HFFc6 (cell line): ENCODE results near the gene LCP2. TPM values are rescaled to one million over a fixed set of nuclear protein-coding genes. Genes with fewer than 3 reads are reported as not detected.

ENCODE experiments used
- DNase-seq: peaks from one replicate; pipeline ENCODE4 v3.0.0-alpha.2; 2018
- H3K27ac Mint-ChIP-seq: 2 replicates; pipeline ENCODE4 v1.8.0; 2020; ENCODE audit warnings: mild to moderate bottlenecking, mixed read lengths
- H3K27me3 Mint-ChIP-seq: 2 replicates; pipeline ENCODE4 v1.8.0; 2021; ENCODE audit warnings: mild to moderate bottlenecking, moderate library complexity, mixed read lengths; ENCODE audit not compliant: insufficient read depth
- H3K36me3 Mint-ChIP-seq: 2 replicates; pipeline ENCODE4 v1.8.0; 2021; ENCODE audit warnings: low read depth, mixed read lengths
- H3K4me1 Mint-ChIP-seq: 2 replicates; pipeline ENCODE4 v1.8.0; 2020; ENCODE audit warnings: low read depth, mixed read lengths
- H3K4me3 Mint-ChIP-seq: 2 replicates; pipeline ENCODE4 v1.8.0; 2020; ENCODE audit warnings: mild to moderate bottlenecking, moderate library complexity, mixed read lengths
- H3K9me3 Mint-ChIP-seq: 2 replicates; pipeline ENCODE4 v1.8.0; 2020; ENCODE audit warnings: mild to moderate bottlenecking, mixed read lengths
- total RNA-seq, 6 experiments: library from RNA; stranded (reverse); fragmentation: NEBNext Ultra II Directional; extraction: Animal tissue kit (Norgen Biotek cat#: 25700); gene quantifications; 2 replicates in 1 of 6; 3 replicates in 5 of 6; pipeline ENCODE4 v1.2.3, GENCODE V29; 2021
- TF ChIP-seq, protein P1 (sequence below): fragments of 200-600 bp; sonication (generic); IDR thresholded peaks from 2 replicates; pipeline ENCODE4 v1.5.0; 2021; ENCODE audit warnings: antibody characterized with exemption, mild to moderate bottlenecking

The LCP2 gene
- total RNA-seq, 6 experiments from 2014 or later: not detected

DNA sequence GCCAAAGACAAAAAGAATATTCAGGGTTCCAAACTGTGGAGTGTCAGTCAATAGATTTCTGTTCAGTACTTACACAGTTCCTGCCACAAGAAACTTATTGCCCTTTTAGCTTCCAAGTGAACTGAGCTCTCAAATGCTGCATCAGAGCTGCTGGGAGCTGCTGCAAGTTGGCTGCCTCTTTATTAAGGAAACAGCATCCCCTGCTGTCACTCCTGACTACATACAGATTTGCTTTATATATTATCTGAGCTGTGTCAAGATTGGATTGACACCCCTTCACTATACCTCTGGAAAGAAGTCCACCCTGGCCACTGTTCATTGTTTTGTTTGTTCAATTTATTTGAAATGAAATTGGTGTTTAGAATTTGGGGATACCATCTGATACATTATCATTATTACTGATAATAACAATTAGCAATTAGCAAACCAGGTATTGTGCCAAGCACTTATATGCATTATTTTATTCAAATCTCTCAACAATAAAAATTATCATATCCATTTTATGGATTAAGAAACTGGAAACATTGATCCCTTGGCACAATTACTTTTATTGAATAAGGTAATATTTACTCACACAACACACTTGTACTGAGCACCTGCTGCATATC, 81.2 kb downstream of the LCP2 start:
- H3K36me3 Mint-ChIP-seq: no peaks in the 10 kb centered on the region
- peaks cover 11% of the 10 kb centered on the region for H3K27me3 Mint-ChIP-seq
- H3K4me3 Mint-ChIP-seq: no peak overlapping the region
- no peaks in the 10 kb centered on the region for H3K4me1 Mint-ChIP-seq
- H3K27ac Mint-ChIP-seq: no peak overlapping the region
- no peaks in the 10 kb centered on the region for H3K9me3 Mint-ChIP-seq
- DNase-seq: peak; percentile 64
- TF ChIP-seq, protein P1, sequence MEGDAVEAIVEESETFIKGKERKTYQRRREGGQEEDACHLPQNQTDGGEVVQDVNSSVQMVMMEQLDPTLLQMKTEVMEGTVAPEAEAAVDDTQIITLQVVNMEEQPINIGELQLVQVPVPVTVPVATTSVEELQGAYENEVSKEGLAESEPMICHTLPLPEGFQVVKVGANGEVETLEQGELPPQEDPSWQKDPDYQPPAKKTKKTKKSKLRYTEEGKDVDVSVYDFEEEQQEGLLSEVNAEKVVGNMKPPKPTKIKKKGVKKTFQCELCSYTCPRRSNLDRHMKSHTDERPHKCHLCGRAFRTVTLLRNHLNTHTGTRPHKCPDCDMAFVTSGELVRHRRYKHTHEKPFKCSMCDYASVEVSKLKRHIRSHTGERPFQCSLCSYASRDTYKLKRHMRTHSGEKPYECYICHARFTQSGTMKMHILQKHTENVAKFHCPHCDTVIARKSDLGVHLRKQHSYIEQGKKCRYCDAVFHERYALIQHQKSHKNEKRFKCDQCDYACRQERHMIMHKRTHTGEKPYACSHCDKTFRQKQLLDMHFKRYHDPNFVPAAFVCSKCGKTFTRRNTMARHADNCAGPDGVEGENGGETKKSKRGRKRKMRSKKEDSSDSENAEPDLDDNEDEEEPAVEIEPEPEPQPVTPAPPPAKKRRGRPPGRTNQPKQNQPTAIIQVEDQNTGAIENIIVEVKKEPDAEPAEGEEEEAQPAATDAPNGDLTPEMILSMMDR: peak; percentile 80

DNA sequence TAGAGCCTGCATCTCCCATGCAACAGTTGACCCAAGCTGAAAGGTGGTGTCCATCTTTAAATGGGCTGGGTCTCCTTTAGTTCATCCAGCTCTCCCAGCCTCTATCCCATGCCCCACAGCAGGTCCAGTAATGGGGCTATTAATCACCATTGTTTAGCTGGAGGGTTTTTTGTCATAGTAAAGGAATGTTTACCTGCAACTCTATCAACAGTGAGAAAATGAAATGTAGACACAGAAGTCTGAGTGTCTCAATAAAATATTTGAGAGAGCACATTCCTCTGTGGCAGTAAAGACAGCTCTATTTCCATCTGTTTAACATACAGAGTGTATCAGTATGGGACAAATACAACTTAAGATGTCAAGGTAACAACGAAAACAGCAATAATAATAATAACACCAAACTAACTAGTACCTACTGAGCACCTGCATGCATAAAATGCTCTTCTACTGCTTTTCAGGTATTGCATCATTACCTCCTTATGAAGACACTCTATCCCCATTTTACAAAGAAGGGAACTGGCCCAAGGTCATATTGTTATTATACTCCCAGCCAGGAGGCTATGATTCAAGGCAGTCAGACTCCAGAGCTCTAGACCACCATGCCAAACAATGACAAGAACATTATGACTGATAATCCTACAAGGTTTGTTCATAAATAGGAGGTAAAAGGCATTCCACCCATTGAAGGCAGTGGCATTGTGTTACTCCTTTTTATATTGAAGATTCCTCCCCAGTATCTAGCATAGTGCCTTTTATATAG, 85.8 kb downstream of the LCP2 start:
- Mint-ChIP-seq H3K4me1 (no peaks in the 10 kb centered on the region), H3K36me3 (no peaks in the 10 kb centered on the region), H3K27me3 (peaks cover 18% of the 10 kb centered on the region), H3K9me3 (no peaks in the 10 kb centered on the region), H3K27ac (no peak overlapping the region), H3K4me3 (no peak overlapping the region)
- DNase-seq: no peak
- TF ChIP-seq, protein P1: no peak

DNA sequence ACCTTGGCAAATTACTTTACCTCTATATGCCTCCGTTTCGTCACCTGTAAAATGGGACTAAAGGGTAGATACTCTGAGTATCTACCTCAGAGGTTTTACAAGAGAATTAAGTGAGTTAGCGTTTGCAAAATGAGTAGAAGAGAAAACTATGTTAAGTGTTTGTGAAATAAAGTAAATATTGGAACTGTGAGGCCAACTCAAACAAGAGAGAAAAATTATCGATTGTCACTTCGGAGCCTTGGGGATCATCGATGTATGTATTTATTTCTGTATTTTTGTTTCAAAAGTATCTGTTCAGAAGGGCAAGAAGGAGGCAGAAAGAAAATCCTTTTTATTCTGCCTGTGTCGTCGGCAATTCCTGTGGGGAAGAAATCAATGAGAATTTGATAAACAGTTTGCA, 90.6 kb downstream of the LCP2 start:
- TF ChIP-seq, protein P1: no peak
- no peak overlapping the region for H3K4me3 Mint-ChIP-seq
- H3K4me1 Mint-ChIP-seq: no peaks in the 10 kb centered on the region
- peaks cover 26% of the 10 kb centered on the region for H3K27me3 Mint-ChIP-seq
- no peak for DNase-seq
- H3K36me3 Mint-ChIP-seq: no peaks in the 10 kb centered on the region
- H3K27ac Mint-ChIP-seq: no peak overlapping the region
- H3K9me3 Mint-ChIP-seq: no peaks in the 10 kb centered on the region

DNA sequence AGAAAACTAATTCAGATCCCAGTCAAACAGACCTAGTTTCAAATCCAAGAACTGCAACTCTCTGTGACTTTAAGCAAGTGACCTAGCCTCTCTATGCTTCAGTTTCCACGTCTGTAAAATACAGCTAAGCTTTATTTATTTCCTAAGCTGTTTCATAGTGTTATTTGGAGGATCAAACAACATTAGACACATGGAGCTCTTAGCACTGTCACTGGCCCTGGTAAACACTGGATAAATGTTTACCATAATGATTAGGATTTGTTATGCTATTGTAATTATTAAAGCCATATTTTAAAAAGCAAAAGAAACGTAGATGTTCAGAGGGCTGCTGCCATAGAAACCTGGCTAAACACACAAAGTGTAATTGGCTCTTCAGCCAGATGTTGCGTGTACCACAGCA, 91.4 kb downstream of the LCP2 start:
- Mint-ChIP-seq H3K36me3 (no peaks in the 10 kb centered on the region), H3K9me3 (no peaks in the 10 kb centered on the region), H3K4me3 (no peak overlapping the region), H3K27ac (no peak overlapping the region), H3K27me3 (peaks cover 21% of the 10 kb centered on the region), H3K4me1 (no peaks in the 10 kb centered on the region)
- no peak for DNase-seq
- TF ChIP-seq, protein P1: no peak

DNA sequence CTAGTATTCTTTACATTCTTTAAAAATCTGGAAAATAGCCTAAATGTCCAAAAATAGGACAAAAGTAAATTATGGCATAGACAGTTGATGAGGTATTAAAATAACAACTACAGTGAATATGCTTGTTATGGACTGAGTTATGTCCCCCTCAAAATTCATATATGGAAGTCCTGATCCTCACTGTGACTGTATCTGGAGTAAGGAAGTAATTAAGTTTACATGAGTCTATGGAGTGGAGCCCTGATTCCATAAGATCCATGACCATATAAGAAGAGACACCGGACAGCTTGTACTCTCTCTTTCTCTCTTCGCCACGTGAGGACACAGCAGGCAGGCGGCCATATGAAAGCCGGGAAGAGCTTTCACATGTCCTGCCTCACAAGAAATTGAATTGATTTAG, 93.4 kb downstream of the LCP2 start:
- H3K27ac Mint-ChIP-seq: no peak overlapping the region
- no peaks in the 10 kb centered on the region for H3K4me1 Mint-ChIP-seq
- no peak overlapping the region for H3K4me3 Mint-ChIP-seq
- no peaks in the 10 kb centered on the region for H3K9me3 Mint-ChIP-seq
- H3K36me3 Mint-ChIP-seq: no peaks in the 10 kb centered on the region
- peaks cover 15% of the 10 kb centered on the region for H3K27me3 Mint-ChIP-seq
- DNase-seq: no peak
- TF ChIP-seq, protein P1: no peak
